ENCODE measurements around the gene CACHD1. TPM values are rescaled to one million over a fixed set of nuclear protein-coding genes. Genes with fewer than 3 reads are reported as not detected.

The CACHD1 gene
- total RNA-seq, 4 donors from 2014 or later = 6.9 to 14.7 (median 11.6) TPM

DNA sequence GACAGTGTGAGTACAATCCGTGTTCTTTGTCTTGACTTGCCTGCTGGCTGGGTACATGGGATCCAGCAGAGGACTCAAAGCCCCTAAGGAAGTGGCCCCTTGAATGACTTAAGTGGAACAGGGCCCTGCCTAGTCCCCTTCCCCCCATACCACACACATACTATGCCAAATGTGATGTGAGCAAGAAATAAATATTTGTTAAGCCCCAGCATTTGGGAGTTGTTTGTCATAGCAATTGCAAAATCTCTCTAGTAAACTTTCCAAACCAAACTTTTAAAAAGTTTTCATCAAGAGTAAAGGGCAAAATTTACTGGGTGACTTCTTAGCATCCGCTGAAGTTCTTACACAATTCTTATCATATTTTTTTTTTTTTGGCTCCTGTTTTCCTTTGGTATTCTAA, 32.5 kb upstream of the CACHD1 start:
- Histone ChIP-seq H3K9me3 (no peaks in the 10 kb centered on the region), H3K36me3 (no peaks in the 10 kb centered on the region), H3K4me3 (no peak overlapping the region), H3K27me3 (no peaks in the 10 kb centered on the region), H3K27ac (no peak overlapping the region), H3K4me1 (no peaks in the 10 kb centered on the region)
- no peak for DNase-seq (ENCODE audit: low spot score in 2 of 2)
- TF ChIP-seq CTCF (IDR thresholded peaks at IDR 0.05) = no peak
- TF ChIP-seq POLR2AphosphoS5 (IDR thresholded peaks at IDR 0.05) = no peak
- 88% methylated on average over 2 of the region's 2 CpGs for WGBS

DNA sequence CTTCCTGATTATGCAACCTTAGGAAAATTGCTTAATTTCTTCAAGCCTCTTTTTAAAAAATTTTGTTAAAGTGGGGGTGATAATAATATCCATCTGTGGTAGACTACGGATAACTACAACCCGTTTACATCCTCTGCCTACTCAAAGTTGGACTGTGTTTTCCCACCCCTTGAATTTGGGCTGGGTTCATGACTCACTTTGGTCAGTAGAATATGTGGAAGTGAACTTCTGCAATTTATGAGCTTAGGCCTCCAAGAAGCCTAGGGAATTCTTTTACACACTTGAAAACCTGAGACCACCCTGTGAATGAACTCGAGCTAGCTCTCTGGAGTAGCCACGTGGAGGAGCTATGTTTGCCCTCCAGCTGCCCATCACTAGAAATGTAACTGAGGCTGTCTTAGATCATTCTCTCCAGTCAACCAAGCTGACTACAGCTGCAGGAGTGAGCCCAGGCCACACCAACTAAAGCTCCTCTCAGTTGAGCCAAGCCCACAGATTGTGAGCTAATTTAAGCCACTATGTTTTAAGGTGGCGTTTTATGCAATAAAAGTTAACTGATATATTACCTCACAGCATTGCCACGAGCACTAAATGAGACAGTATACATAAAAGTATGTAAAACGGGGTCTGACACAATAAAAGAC, 29.6 kb upstream of the CACHD1 start:
- no peaks in the 10 kb centered on the region for H3K9me3 ChIP-seq
- no peak for DNase-seq (ENCODE audit: low spot score in 2 of 2)
- no peaks in the 10 kb centered on the region for H3K4me1 ChIP-seq
- no peaks in the 10 kb centered on the region for H3K36me3 ChIP-seq
- no peak overlapping the region for H3K4me3 ChIP-seq
- TF ChIP-seq CTCF (IDR thresholded peaks at IDR 0.05) (no peak), POLR2A (IDR thresholded peaks at IDR 0.05) (no peak), POLR2AphosphoS5 (IDR thresholded peaks at IDR 0.05) (no peak), EP300 (IDR thresholded peaks at IDR 0.05) (no peak)
- WGBS = 67% methylated on average over 7 of the region's 7 CpGs
- H3K27ac ChIP-seq = no peak overlapping the region
- no peaks in the 10 kb centered on the region for H3K27me3 ChIP-seq

- H3K27me3 ChIP-seq = no peaks in the 10 kb centered on the region
These were observed 18.5 kb upstream of the CACHD1 start for GRCh38 chr1:64451440-64451839.

GRCh38 chr1:64453688-64454087, 16.2 kb upstream of the CACHD1 start:
- Histone ChIP-seq H3K27ac (no peak overlapping the region), H3K36me3 (no peaks in the 10 kb centered on the region), H3K9me3 (no peaks in the 10 kb centered on the region), H3K4me3 (no peak overlapping the region), H3K4me1 (no peaks in the 10 kb centered on the region), H3K27me3 (no peaks in the 10 kb centered on the region)
- DNase-seq (ENCODE audit: low spot score in 2 of 2) = no peak
- TF ChIP-seq CTCF (IDR thresholded peaks at IDR 0.05) (no peak), POLR2A (IDR thresholded peaks at IDR 0.05) (no peak), EP300 (IDR thresholded peaks at IDR 0.05) (no peak), POLR2AphosphoS5 (IDR thresholded peaks at IDR 0.05) (no peak)
- 63% methylated on average over 3 of the region's 3 CpGs for WGBS

More at GRCh38 chr1:64451440-64451839, 18.5 kb upstream of the CACHD1 start:
- Histone ChIP-seq H3K27ac (no peak overlapping the region), H3K4me3 (no peak overlapping the region), H3K4me1 (no peaks in the 10 kb centered on the region), H3K36me3 (no peaks in the 10 kb centered on the region), H3K9me3 (no peaks in the 10 kb centered on the region)
- WGBS = 88% methylated on average over 1 of the region's 1 CpG
- TF ChIP-seq CTCF (IDR thresholded peaks at IDR 0.05) (no peak), EP300 (IDR thresholded peaks at IDR 0.05) (no peak), POLR2A (IDR thresholded peaks at IDR 0.05) (no peak)
- no peak for DNase-seq (ENCODE audit: low spot score in 2 of 2)

DNA sequence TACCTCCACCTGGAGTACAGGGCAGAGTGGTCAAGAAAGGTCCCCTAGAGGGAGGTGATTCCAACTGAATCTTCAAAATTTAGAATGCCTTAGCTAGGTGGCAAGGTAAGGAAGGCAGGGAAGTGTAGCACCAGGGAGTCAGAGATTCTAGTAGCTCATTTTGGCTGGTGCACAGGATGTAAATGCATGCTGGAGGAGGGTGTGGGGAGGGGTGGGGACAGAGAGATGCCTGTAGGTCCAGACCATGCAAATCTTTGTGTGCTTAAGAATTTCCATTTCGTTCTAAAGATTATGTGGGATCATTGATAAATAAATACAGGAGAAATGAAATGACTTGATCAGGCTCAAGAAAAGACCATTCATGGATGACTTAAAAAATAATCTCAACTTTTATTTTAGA, 11.0 kb upstream of the CACHD1 start:
- 79% methylated on average over 1 of the region's 1 CpG for WGBS
- H3K4me1 ChIP-seq = no peaks in the 10 kb centered on the region
- no peaks in the 10 kb centered on the region for H3K27me3 ChIP-seq
- H3K27ac ChIP-seq = no peak overlapping the region
- H3K36me3 ChIP-seq = no peaks in the 10 kb centered on the region
- no peak overlapping the region for H3K4me3 ChIP-seq
- TF ChIP-seq POLR2A (IDR thresholded peaks at IDR 0.05) (no peak), POLR2AphosphoS5 (IDR thresholded peaks at IDR 0.05) (no peak), CTCF (IDR thresholded peaks at IDR 0.05) (no peak), EP300 (IDR thresholded peaks at IDR 0.05) (no peak)
- H3K9me3 ChIP-seq = no peaks in the 10 kb centered on the region
- DNase-seq (ENCODE audit: low spot score in 2 of 2) = no peak
